HL-60 (cell line): Measurements from ENCODE around the gene JUN.

Source experiments
- DNase-seq, 2 experiments: peaks; one replicate each; pipeline ENCODE4 v3.0.0-alpha.2; 2010 to 2020; ENCODE audit warnings: low read depth in 1 of 2, low spot score in 1 of 2
- H3K27ac ChIP-seq: fragments of 250-450 bp; sonication (Bioruptor Pico); replicated peaks from 2 replicates; pipeline ENCODE4 v1.5.1; 2020; ENCODE audit warnings: mild to moderate bottlenecking, moderate library complexity
- H3K27me3 ChIP-seq: fragments of 250-450 bp; sonication (Bioruptor Pico); 2 replicates; pipeline ENCODE4 v1.5.1; 2021; ENCODE audit warnings: mild to moderate bottlenecking, moderate library complexity; ENCODE audit not compliant: insufficient read depth, poor library complexity, severe bottlenecking
- H3K4me3 ChIP-seq: replicated peaks from 2 replicates; pipeline ENCODE4 v1.5.1; 2011; ENCODE audit warnings: mild to moderate bottlenecking, control low read depth, low read length; ENCODE audit not compliant: insufficient read depth
- GABPA ChIP-seq: IDR thresholded peaks from 2 replicates; pipeline ENCODE4 v1.6.1; 2012; ENCODE audit warnings: low read depth
- POLR2AphosphoS5 ChIP-seq: IDR thresholded peaks from 2 replicates; pipeline ENCODE4 v1.6.1; 2012; ENCODE audit warnings: low read depth
- SPI1 ChIP-seq: IDR thresholded peaks from 2 replicates; pipeline ENCODE4 v1.6.1; 2012; ENCODE audit warnings: low read depth, mild to moderate bottlenecking, borderline replicate concordance
- TF ChIP-seq, protein P1 (sequence below): IDR thresholded peaks from one replicate; pipeline ENCODE4 v1.5.1; 2011; ENCODE audit warnings: low read length, control low read depth, inconsistent platforms; ENCODE audit not compliant: insufficient read depth
- TF ChIP-seq, protein P2 (sequence below): IDR thresholded peaks from 2 replicates; pipeline ENCODE4 v1.6.1; 2012; ENCODE audit warnings: low read depth; ENCODE audit not compliant: insufficient replicate concordance

The JUN gene

DNA sequence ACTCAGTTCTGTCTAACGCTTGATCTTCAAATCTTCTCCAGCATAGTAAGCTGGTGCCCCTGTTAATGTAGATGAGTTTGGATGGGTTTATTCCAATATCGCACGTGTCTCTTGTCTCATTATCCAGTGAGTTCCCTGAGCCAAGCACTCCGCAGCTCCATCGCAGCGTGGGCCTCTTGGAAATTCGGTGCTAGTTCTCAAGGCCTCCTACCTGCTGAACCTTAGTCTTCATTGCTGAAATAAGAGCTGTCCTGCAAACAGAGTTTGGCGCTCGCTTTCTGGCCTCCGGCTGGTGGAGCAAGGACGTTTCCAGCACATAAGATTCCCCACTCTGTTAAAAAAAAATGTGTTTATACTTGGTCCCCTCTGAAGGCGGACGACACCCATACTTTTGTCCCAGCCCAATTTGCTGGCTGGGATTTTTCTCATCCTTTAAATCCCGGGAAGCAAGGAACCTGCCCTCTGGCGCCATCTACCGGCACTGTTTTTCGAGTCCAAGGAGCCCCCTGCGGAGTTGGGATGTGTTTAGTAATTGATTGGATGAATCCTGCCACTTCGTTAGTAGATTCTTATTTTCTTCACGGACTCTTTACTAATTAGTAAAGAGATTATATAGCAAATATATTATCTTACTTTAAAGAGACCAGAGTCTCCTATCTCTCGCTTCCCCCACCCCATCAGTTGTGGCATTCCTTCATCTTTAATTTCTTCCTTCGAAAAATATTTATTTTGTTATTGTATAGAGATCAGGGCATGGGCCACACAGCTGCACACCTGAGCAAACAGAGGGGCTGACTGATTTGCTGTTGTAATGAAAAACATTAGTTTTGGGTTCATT is 14.7 kb downstream of the JUN start:
- no peaks in the 10 kb centered on the region for H3K27me3 ChIP-seq
- H3K27ac ChIP-seq = no peak overlapping the region
- H3K4me3 ChIP-seq = no peak overlapping the region
- TF ChIP-seq POLR2AphosphoS5 = no peak
- TF ChIP-seq, protein P1, sequence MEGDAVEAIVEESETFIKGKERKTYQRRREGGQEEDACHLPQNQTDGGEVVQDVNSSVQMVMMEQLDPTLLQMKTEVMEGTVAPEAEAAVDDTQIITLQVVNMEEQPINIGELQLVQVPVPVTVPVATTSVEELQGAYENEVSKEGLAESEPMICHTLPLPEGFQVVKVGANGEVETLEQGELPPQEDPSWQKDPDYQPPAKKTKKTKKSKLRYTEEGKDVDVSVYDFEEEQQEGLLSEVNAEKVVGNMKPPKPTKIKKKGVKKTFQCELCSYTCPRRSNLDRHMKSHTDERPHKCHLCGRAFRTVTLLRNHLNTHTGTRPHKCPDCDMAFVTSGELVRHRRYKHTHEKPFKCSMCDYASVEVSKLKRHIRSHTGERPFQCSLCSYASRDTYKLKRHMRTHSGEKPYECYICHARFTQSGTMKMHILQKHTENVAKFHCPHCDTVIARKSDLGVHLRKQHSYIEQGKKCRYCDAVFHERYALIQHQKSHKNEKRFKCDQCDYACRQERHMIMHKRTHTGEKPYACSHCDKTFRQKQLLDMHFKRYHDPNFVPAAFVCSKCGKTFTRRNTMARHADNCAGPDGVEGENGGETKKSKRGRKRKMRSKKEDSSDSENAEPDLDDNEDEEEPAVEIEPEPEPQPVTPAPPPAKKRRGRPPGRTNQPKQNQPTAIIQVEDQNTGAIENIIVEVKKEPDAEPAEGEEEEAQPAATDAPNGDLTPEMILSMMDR = peak; percentile 50
- DNase-seq = peak in 1 of 2 experiments; percentile 31

DNA sequence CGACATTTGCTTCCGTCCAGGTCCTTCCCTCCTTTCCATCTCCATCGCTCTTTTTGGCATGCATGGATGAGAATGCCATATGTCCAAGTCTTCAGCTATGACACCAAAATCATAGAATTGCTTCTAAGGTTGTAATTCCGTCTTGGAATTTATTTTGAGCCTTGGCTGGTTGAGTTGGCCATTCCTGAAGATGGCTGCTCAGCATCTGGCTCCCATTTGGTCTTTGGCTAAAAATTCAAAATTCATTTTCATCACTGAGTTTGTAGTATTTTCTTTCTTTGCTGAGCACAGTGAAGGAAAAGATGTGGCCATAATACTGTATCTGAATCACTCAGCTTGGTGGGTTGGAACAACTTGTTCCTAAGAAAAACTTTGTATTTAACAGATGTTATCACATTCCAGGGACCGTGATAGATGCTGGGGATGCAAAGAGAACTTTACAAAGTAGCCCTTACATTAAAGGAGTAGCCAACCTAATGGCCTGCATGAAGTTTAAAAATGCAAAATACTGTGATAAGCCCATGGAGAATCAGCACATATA is 15.6 kb downstream of the JUN start:
- no peaks in the 10 kb centered on the region for H3K27me3 ChIP-seq

DNA sequence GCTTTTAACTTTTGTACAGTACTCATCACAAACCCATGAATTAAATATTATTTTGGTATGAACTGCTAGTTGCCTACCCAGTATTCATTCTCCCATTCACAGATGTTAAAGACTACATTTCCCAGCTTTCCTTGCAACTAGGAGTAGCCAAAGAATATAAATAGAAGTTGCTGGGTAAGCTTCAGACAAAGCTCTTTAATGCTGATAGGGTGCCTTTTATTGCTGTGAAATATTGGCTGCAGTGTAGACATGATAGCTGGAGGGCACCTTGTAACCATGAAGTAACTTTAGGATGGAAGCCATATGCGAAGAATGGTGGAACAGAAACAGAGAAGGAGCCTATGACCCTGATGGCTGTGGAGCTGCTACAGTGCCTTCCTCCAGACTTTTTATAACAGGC is 16.7 kb downstream of the JUN start:
- Histone ChIP-seq H3K27ac (no peak overlapping the region), H3K27me3 (no peaks in the 10 kb centered on the region), H3K4me3 (no peak overlapping the region)
- no peak for DNase-seq
- TF ChIP-seq GABPA (no peak), SPI1 (no peak), POLR2AphosphoS5 (no peak)
- TF ChIP-seq, protein P2, sequence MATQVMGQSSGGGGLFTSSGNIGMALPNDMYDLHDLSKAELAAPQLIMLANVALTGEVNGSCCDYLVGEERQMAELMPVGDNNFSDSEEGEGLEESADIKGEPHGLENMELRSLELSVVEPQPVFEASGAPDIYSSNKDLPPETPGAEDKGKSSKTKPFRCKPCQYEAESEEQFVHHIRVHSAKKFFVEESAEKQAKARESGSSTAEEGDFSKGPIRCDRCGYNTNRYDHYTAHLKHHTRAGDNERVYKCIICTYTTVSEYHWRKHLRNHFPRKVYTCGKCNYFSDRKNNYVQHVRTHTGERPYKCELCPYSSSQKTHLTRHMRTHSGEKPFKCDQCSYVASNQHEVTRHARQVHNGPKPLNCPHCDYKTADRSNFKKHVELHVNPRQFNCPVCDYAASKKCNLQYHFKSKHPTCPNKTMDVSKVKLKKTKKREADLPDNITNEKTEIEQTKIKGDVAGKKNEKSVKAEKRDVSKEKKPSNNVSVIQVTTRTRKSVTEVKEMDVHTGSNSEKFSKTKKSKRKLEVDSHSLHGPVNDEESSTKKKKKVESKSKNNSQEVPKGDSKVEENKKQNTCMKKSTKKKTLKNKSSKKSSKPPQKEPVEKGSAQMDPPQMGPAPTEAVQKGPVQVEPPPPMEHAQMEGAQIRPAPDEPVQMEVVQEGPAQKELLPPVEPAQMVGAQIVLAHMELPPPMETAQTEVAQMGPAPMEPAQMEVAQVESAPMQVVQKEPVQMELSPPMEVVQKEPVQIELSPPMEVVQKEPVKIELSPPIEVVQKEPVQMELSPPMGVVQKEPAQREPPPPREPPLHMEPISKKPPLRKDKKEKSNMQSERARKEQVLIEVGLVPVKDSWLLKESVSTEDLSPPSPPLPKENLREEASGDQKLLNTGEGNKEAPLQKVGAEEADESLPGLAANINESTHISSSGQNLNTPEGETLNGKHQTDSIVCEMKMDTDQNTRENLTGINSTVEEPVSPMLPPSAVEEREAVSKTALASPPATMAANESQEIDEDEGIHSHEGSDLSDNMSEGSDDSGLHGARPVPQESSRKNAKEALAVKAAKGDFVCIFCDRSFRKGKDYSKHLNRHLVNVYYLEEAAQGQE = no peak
- TF ChIP-seq, protein P1 = no peak

More for the DNA sequence above, 15.6 kb downstream of the JUN start:
- no peak overlapping the region for H3K4me3 ChIP-seq
- DNase-seq = no peak
- TF ChIP-seq POLR2AphosphoS5 (no peak), GABPA (no peak), SPI1 (no peak)
- TF ChIP-seq, protein P1 = no peak
- TF ChIP-seq, protein P2 = no peak
- no peak overlapping the region for H3K27ac ChIP-seq

DNA sequence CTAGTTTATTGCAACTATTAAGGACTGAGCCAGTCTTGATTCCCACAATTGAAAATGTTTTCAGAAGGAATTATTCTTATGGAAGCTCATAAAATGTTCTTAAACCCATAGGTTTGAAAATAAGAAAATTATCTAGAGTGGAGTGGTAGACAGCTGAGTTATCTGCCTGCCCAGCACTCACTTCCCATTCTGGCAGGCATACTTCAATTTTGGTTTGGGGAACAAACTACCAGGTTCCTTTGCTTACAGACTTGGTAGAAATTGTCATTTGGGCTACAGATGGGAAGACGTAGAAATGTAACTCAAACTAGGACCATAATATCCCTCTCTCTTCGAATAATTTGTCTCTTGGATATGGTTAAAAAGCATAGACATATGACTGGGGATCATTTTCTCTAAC is 18.4 kb downstream of the JUN start:
- Histone ChIP-seq H3K27me3 (no peaks in the 10 kb centered on the region), H3K4me3 (no peak overlapping the region), H3K27ac (no peak overlapping the region)
- TF ChIP-seq, protein P2 = no peak
- TF ChIP-seq SPI1 = peak; percentile 58
- DNase-seq = no peak
